HepG2 (cell line): ENCODE data around the gene UNC13D. TPM values are rescaled to one million over a fixed set of nuclear protein-coding genes. Genes with fewer than 3 reads are reported as not detected.

Experiments used
- ARID4A ChIP-seq: sonication (generic); formaldehyde crosslinking; IDR thresholded peaks from 2 replicates; pipeline ENCODE4 v1.5.0; 2020; ENCODE audit warnings: mild to moderate bottlenecking, missing genetic modification reagents, borderline replicate concordance
- ARNTL ChIP-seq: sonication (generic); formaldehyde crosslinking; IDR thresholded peaks from 2 replicates; pipeline ENCODE4 v1.4.0; 2020; ENCODE audit warnings: mild to moderate bottlenecking, missing genetic modification reagents
- ATF1 ChIP-seq: IDR thresholded peaks from 2 replicates; pipeline ENCODE4 v1.6.1; 2016; ENCODE audit warnings: mild to moderate bottlenecking, control low read depth
- BRD4 ChIP-seq: sonication (generic); formaldehyde crosslinking; IDR thresholded peaks from 2 replicates; pipeline ENCODE4 v1.4.0; 2020; ENCODE audit warnings: missing genetic modification reagents
- DBP ChIP-seq: sonication (generic); formaldehyde crosslinking; IDR thresholded peaks from 2 replicates; pipeline ENCODE4 v1.4.0; 2020; ENCODE audit warnings: missing genetic modification reagents; ENCODE audit errors: not compliant biosample characterization
- GPBP1L1 ChIP-seq: sonication (generic); formaldehyde crosslinking; IDR thresholded peaks from 2 replicates; pipeline ENCODE4 v1.5.0; 2020; ENCODE audit warnings: mild to moderate bottlenecking, missing genetic modification reagents
- HNF4G ChIP-seq, 2 experiments: sonication (generic) in 1 of 2; formaldehyde crosslinking in 1 of 2; IDR thresholded peaks; 2 replicates each; pipeline versions ENCODE4 v1.4.0 to v1.6.1; 2011 to 2020; ENCODE audit warnings: borderline replicate concordance in 2 of 2, low read depth in 2 of 2, mild to moderate bottlenecking in 2 of 2, low read length in 1 of 2, missing genetic modification reagents in 1 of 2, moderate library complexity in 1 of 2
- MEF2D ChIP-seq: sonication (generic); formaldehyde crosslinking; IDR thresholded peaks from 2 replicates; pipeline ENCODE4 v1.5.1; 2020; ENCODE audit warnings: mild to moderate bottlenecking, missing genetic modification reagents
- MTF1 ChIP-seq: sonication (generic); formaldehyde crosslinking; IDR thresholded peaks from 2 replicates; pipeline ENCODE4 v1.5.0; 2020; ENCODE audit warnings: missing genetic modification reagents
- MXD1 ChIP-seq: sonication (generic); formaldehyde crosslinking; IDR thresholded peaks from 2 replicates; pipeline ENCODE4 v1.4.0; 2020; ENCODE audit warnings: mild to moderate bottlenecking, missing genetic modification reagents
- NAIF1 ChIP-seq: sonication (generic); formaldehyde crosslinking; IDR thresholded peaks from 2 replicates; pipeline ENCODE4 v1.5.0; 2020; ENCODE audit warnings: mild to moderate bottlenecking, missing genetic modification reagents, borderline replicate concordance
- RCOR2 ChIP-seq: IDR thresholded peaks from 2 replicates; pipeline ENCODE4 v1.6.1; 2016; ENCODE audit warnings: missing biosample characterization, missing genetic modification reagents
- SRSF9 ChIP-seq: fragments of 200-400 bp; formaldehyde crosslinking; IDR thresholded peaks from 2 replicates; pipeline ENCODE4 v1.6.1; 2018; ENCODE audit warnings: borderline replicate concordance, mild to moderate bottlenecking, low read depth, low read length; ENCODE audit not compliant: insufficient read depth, poor library complexity, severe bottlenecking
- TFAP4 ChIP-seq: sonication (generic); IDR thresholded peaks from 2 replicates; pipeline ENCODE4 v1.6.1; 2016; ENCODE audit warnings: low read depth, borderline replicate concordance
- ZBTB10 ChIP-seq: sonication (generic); formaldehyde crosslinking; IDR thresholded peaks from 2 replicates; pipeline ENCODE4 v1.4.0; 2020; ENCODE audit warnings: missing genetic modification reagents, borderline replicate concordance
- ZMYM4 ChIP-seq: sonication (generic); formaldehyde crosslinking; IDR thresholded peaks from 2 replicates; pipeline ENCODE4 v1.8.1; 2023; ENCODE audit warnings: mild to moderate bottlenecking, missing genetic modification reagents
- ZNF24 ChIP-seq: fragments of 450-650 bp; IDR thresholded peaks from 2 replicates; pipeline ENCODE4 v1.6.1; 2017; ENCODE audit warnings: antibody characterized with exemption, mild to moderate bottlenecking
- ZNF891 ChIP-seq: sonication (generic); formaldehyde crosslinking; IDR thresholded peaks from 2 replicates; pipeline ENCODE4 v1.5.0; 2020; ENCODE audit warnings: mild to moderate bottlenecking, missing genetic modification reagents
- polyA plus RNA-seq, 8 experiments: library from polyadenylated mRNA; depleted of rRNA in 3 of 8; stranded (reverse) in 7 of 8; unstranded in 1 of 8; fragments of >200 nt; fragmentation: Illumina TruSeq in 4 of 8; extraction: Trizol in 4 of 8; gene quantifications; 2 replicates each; pipeline versions ENCODE4 v1.2.1 to v1.2.3, GENCODE V29; 2011 to 2016; ENCODE audit warnings: low read depth in 4 of 8, missing spikeins in 1 of 8, mixed read lengths in 1 of 8; ENCODE audit not compliant: insufficient read depth in 1 of 8
- total RNA-seq, 5 experiments: library from RNA; depleted of rRNA; stranded (reverse); fragments of >200 nt; fragmentation: Illumina TruSeq; extraction: Trizol; gene quantifications; 2 replicates each; pipeline ENCODE4 v1.2.3, GENCODE V29; 2016; ENCODE audit warnings: low read depth in 1 of 5

The UNC13D gene
- total and polyA plus RNA-seq, 2 of the 13 experiments (the other 11 are each of a cell fraction or from before 2014, with no cell fraction given), result 29.7 to 42.7 TPM

- TF ChIP-seq GPBP1L1 (CRISPR knock-in tag) (no peak), ARID4A (CRISPR knock-in tag) (peak; percentile 39; the same call in 1 of the 2 replicates), TFAP4 (no peak), ZBTB10 (CRISPR knock-in tag) (no peak), ARNTL (CRISPR knock-in tag) (no peak), BRD4 (CRISPR knock-in tag) (no peak), ZMYM4 (CRISPR knock-in tag) (no peak), SRSF9 (no peak), ZNF24 (no peak), ATF1 (no peak), HNF4G (IDR thresholded peaks at IDR 0.05; ENCODE audit: borderline replicate concordance, low read depth, low read length) (no peak), HNF4G (CRISPR knock-in tag; IDR thresholded peaks at IDR 0.05; ENCODE audit: borderline replicate concordance, low read depth) (no peak), NAIF1 (no peak), DBP (CRISPR knock-in tag) (no peak), RCOR2 (CRISPR knock-in tag) (no peak), MXD1 (CRISPR knock-in tag) (0 out of 2 replicates have a peak, but pooled peaks have one; percentile 57), MTF1 (CRISPR knock-in tag) (no peak), ZNF891 (no peak), MEF2D (no peak)
Measured at GRCh38 chr17:75827308-75828075, 16.7 kb downstream of the UNC13D start (continued).
